Mucosa of stomach (tissue), 1 donor: Measurements from ENCODE around the gene UQCR11.

Source experiments
- H3K27me3 ChIP-seq: one replicate; pipeline ENCODE4 v1.7.0; 2013; ENCODE audit warnings: mild to moderate bottlenecking, low read length; ENCODE audit not compliant: control insufficient read depth, insufficient read depth
- H3K36me3 ChIP-seq: one replicate; pipeline ENCODE4 v1.7.0; 2013; ENCODE audit warnings: low read length; ENCODE audit not compliant: control insufficient read depth, insufficient read depth
- H3K4me1 ChIP-seq: one replicate; pipeline ENCODE4 v1.7.0; 2013; ENCODE audit warnings: mild to moderate bottlenecking, low read length; ENCODE audit not compliant: control insufficient read depth, insufficient read depth
- H3K4me3 ChIP-seq: one replicate; pipeline ENCODE4 v1.7.0; 2013; ENCODE audit warnings: low read length
- H3K9ac ChIP-seq: one replicate; pipeline ENCODE4 v1.7.0; 2013; ENCODE audit warnings: mild to moderate bottlenecking, low read length, moderate library complexity
- H3K9me3 ChIP-seq: one replicate; pipeline ENCODE4 v1.7.0; 2013; ENCODE audit warnings: mild to moderate bottlenecking, low read length, moderate library complexity; ENCODE audit not compliant: control insufficient read depth
- donor health status: Pancreatic carcinoma.

The UQCR11 gene

DNA sequence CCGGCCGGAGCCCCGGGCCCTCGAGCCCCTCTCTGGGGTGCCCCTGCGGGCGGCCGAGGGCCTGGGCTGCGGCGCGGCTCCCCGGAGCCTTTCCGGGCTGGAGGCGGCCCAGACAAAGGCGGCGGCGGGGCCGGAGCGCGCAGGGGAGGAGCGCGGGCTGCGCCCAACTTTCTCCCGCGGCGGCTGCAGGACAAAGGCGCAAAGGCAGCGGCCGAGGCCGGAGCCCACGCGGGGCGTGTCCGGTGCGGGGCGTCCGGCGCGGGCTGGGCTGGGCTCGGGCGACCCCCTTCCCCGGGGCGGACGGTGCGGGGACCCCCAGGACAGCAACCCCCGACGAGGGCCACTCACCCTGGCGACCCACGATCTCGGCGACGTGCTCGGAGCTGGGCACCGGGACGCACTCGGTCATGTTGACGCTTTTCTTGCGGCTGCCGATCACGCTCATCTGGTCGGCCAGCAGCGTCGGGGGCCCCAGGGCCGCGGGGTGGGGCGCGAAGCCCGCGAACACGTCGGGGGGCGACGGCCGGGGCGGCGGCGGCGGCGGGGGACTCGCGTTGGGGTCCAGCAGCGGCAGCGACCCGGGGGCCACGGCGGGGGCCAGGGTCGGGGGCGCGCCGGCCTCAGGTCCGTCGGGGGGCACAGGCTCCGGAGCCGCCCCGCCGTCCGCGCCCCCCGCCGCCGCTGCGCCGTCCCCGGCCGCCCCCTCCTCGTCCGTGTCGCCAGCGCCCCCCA is 38.0 kb downstream of the UQCR11 start:
- H3K4me3 ChIP-seq = no peak overlapping the region
- peak overlapping the region; percentile 65 for H3K9ac ChIP-seq
- H3K4me1 ChIP-seq = peaks cover 8% of the 10 kb centered on the region
- no peaks in the 10 kb centered on the region for H3K36me3 ChIP-seq
- no peaks in the 10 kb centered on the region for H3K9me3 ChIP-seq
- peaks cover 9% of the 10 kb centered on the region for H3K27me3 ChIP-seq

DNA sequence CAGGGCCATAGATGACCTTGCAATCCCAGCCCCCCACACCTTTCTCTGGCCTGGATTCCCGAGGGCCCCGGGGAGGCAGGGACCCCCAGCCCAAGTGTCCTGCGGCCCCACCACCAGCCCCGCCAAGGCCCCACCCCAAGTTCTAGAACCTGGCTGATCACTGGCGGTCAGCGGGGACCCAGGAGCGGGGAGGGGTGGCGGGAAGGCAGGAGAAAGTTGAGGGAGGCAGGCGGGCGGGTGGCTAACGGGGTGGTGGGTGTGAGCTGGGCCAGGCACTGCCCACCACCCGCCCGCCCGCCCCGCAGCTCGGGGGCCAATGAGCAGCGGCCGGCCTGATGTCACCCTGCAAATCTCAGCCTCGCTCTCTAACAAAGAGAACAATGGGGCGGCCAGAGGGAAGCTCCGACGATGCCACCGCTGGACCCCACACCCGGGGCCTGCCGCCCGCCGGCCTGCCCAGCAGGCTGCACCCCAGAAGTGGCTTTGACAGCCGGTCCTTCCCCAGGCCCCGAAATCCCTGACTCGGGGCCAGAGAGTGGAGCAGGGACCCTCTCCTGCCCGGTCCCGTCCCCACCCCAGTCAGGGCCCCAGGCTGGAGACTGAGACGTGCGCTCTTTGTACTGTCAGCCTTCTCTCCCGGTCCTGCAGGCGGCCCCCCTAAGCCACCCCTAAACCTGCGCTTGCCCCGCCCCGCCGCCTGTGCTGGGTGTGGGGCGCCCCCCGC is 38.7 kb downstream of the UQCR11 start:
- H3K9ac ChIP-seq = peak overlapping the region; percentile 65
- no peak overlapping the region for H3K4me3 ChIP-seq
- no peaks in the 10 kb centered on the region for H3K36me3 ChIP-seq
- no peaks in the 10 kb centered on the region for H3K9me3 ChIP-seq
- H3K27me3 ChIP-seq = peaks cover 9% of the 10 kb centered on the region
- H3K4me1 ChIP-seq = peaks cover 8% of the 10 kb centered on the region

DNA sequence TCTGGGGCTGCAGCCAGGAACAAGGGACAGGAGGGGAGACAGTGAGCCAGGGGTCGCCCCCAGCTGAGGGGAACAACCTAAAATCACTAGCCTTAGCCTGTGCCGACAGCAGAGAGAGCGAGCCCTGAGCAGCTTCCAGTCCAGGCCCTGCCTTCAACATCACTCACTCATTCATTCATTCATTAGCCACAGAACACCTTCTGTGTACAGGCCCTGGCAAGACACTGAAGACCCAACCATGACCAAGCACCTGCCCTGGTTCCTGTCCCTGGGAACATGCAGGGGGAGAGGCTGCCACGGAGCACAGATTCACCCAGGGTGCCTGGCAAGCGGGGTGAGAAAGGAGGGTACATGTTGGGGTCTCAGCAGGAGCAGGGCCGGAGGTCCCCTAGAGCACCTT is 42.0 kb downstream of the UQCR11 start:
- Histone ChIP-seq H3K9ac (no peak overlapping the region), H3K36me3 (no peaks in the 10 kb centered on the region), H3K4me1 (no peaks in the 10 kb centered on the region), H3K9me3 (no peaks in the 10 kb centered on the region), H3K4me3 (no peak overlapping the region), H3K27me3 (no peaks in the 10 kb centered on the region)

DNA sequence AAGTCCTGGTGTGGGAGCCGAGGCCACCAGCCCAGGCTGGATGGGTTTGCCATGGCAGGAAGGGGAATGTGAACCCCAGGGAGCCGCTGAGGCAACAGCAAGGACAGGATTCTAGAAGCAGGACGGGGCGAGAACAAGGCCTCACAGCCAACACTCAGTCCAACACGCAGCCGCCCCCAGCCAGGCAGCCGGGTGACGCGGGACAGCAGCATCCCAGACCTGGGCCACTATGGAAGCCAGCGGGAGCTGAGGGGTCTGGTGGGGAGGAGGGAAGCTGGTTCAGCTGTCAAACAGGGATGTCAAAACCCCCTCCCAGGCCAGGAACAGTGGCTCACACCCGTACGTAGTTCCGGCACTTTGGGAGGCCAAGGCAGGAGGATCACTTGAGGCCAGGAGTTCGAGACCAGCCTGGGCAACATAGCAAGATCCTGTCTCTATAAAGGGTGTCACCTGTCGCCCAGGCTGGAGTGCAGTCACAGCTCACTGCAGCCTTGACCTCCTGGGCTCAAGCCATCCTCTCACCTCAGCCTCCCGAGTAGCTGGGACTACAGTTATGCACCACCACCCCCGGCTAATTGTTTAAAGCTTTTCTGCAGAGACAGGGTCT is 43.9 kb downstream of the UQCR11 start:
- H3K9ac ChIP-seq = no peak overlapping the region
- no peaks in the 10 kb centered on the region for H3K36me3 ChIP-seq
- no peaks in the 10 kb centered on the region for H3K4me1 ChIP-seq
- no peak overlapping the region for H3K4me3 ChIP-seq
- no peaks in the 10 kb centered on the region for H3K27me3 ChIP-seq
- no peaks in the 10 kb centered on the region for H3K9me3 ChIP-seq

DNA sequence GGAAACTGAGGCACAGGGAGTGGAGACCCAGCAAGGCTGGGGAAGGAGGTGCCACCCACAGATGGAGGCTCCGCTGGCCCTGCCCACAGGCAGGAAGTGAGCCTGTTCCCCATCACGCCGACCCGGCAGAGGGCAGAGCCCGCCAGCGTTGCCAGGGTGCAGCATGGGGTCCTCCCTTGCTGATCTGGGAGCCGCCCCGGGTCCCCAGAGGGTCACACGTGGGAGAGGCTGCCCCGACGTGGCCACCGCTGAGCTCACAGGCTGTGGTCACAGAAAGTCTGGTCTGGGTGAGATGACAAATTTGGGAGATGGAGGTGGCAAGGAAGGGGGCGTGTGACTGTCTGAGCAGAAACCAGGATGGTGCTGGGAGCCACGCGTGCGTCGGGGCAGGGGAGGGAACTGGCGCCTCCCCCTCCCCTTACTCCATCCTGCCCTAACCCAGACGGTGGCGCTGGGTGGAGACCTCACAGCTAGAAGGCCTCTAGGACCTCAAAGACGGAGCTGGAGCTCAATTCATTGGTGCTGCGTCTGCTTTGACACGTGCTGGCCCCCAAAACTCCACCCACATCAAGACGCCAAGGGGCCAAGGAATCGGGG is 44.9 kb downstream of the UQCR11 start:
- H3K36me3 ChIP-seq = no peaks in the 10 kb centered on the region
- no peak overlapping the region for H3K4me3 ChIP-seq
- H3K27me3 ChIP-seq = no peaks in the 10 kb centered on the region
- no peaks in the 10 kb centered on the region for H3K4me1 ChIP-seq
- no peaks in the 10 kb centered on the region for H3K9me3 ChIP-seq
- H3K9ac ChIP-seq = no peak overlapping the region

DNA sequence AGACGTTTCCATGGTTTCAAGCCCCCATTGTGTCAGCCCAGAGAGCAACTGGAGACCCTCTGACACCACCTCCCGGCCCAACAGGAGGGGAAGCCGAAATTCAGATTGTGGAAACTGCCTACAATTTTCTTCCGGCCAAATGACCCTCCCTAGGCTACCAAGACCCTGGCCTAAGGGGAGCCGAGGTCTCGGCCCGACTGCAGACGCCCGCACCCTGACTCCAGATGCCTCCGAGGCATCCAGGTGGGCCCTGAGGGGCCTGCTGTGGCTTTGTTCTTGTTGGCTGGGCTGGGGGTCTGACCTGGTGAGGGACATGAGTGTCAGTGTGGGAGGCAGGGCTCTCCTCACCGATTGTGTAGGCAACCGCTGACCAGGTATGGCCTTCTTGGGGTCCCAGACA is 46.7 kb downstream of the UQCR11 start:
- Histone ChIP-seq H3K4me3 (no peak overlapping the region), H3K27me3 (no peaks in the 10 kb centered on the region), H3K9ac (no peak overlapping the region), H3K4me1 (no peaks in the 10 kb centered on the region), H3K9me3 (no peaks in the 10 kb centered on the region), H3K36me3 (no peaks in the 10 kb centered on the region)

DNA sequence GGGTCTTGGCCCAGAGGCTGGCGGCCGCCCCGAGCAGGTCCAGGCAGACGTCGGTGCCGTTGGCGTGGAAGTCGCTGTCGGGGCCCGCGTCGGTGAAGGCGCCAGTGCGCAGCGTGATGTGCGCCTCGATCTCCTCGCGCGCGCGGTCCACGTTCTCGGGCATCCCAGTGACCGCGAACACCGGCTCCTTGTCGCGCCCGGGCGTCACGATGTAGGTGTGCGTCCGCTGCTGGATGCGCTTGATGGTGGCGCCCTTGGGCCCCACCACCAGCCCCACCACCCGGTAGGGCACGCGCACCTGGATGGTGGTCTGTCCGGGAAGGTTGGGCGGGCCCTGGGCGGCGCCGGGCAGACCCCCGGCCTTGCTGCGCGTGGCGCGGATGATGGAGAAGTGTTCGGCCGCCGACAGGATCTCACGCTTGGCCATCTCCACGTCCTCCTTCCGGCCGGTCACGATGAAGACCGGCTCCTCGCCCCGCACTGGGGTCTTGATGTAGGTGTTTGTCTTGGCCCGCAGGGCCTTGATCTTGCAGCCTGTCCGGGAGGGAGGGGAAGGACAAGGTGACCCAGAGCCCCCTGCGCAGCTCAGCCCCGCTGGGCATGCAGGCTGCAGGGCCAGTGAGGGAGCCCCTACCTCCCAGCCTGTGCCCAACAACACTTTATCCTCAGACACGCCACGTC is 48.7 kb downstream of the UQCR11 start:
- no peak overlapping the region for H3K9ac ChIP-seq
- H3K4me1 ChIP-seq = no peaks in the 10 kb centered on the region
- no peaks in the 10 kb centered on the region for H3K9me3 ChIP-seq
- no peak overlapping the region for H3K4me3 ChIP-seq
- H3K27me3 ChIP-seq = no peaks in the 10 kb centered on the region
- H3K36me3 ChIP-seq = no peaks in the 10 kb centered on the region

DNA sequence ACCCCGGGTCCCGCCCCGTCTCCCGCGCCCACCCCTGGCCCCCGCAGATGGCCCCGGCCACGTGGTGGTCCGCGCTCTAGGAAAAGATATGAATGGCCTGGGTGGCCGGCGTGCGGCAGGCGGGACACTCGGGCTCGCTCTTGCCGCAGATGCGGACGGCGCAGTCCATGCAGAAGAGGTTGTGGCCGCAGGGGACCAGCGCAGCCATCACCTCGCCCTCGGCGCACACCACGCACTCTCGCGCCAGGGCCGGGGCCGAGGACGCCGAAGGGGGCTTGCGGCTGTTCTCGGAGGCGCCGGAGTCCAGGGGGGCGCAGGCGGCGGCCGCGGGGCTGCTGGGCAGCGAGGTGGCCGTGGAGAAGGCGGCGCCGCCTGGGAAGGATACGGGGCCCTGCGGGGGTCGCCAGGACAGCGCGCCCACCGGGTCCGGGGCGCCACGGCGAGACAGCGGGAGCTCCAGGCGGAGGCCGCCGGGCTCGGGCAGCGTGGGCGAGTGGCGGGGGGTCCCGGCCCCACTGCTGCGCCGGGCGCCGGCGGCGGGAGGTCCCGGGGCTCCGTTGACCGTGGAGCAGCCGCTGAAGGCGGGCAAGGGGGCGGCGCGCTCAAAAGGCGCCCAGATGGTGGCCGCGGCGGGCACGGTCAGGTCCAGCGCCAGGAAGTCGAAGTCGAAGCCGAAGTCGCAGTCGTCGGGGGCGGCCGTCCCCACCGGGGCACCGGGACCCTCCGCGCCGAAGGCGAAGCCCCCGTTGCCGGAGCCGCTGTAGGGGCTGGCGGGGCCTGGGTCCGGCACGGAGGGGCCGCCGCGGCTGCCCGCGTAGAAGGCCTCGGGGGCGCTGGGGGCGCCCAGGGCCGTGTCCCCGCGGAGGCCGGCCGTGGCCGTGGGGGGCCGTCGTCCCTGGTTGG is 49.5 kb downstream of the UQCR11 start:
- Histone ChIP-seq H3K9me3 (no peaks in the 10 kb centered on the region), H3K36me3 (no peaks in the 10 kb centered on the region), H3K27me3 (no peaks in the 10 kb centered on the region), H3K9ac (no peak overlapping the region), H3K4me3 (no peak overlapping the region), H3K4me1 (no peaks in the 10 kb centered on the region)

DNA sequence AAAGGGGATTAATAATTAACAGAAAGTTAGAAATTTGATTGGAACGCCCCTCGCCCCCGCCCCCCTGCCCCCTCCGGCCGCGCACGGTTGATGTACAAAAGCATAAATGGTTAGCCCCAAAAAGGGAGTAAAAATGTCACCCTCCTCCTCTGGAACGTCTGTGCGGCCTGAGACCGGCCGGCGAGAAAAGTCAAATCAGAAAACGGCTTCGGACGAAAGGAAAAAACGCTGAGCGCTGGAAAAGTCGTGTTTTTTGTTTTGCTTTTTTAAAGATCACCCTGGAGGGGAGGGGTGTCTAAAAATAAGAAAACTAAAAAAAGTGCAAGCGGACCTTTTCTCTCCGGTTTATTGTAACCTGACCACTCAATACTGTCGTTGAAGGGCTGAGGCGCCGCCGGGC is 50.3 kb downstream of the UQCR11 start:
- Histone ChIP-seq H3K9ac (no peak overlapping the region), H3K4me3 (no peak overlapping the region), H3K4me1 (no peaks in the 10 kb centered on the region), H3K36me3 (no peaks in the 10 kb centered on the region), H3K27me3 (no peaks in the 10 kb centered on the region), H3K9me3 (no peaks in the 10 kb centered on the region)

DNA sequence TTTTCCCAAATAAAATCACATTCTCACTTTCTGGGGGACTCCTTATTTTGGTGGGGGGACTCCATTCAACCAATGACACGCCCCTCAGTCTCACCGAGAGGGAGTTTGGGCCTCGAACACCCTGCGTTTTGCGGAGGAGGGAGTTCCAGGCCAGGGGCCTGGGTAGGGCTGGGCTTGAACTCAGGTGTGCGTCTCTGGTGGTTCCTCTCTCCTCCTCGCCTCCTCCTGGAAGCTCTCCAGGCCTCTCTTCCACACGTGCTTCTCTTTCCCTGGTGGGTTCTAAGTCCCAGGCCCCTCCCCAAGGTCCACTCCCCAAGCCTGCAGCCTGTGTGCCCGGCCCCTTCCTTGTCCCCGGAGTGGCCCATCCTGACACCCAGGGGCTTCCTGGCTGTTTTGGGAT is 51.8 kb downstream of the UQCR11 start:
- Histone ChIP-seq H3K4me1 (no peaks in the 10 kb centered on the region), H3K27me3 (no peaks in the 10 kb centered on the region), H3K9me3 (no peaks in the 10 kb centered on the region), H3K9ac (no peak overlapping the region), H3K36me3 (no peaks in the 10 kb centered on the region), H3K4me3 (no peak overlapping the region)
